Psoas muscle (tissue), 8 donors: Measurements from ENCODE around the gene TIMM23. TPM values are rescaled to one million over a fixed set of nuclear protein-coding genes. Genes with fewer than 3 reads are reported as not detected.

Source experiments
- ATAC-seq, 4 donors: fragments of 200-7000 bp; cut with Tn5 transposase; one replicate each; pipeline ENCODE4 v1.9.1; 2020; ENCODE audit warnings: moderate library complexity in 3 of 4, mild to moderate bottlenecking in 2 of 4
- DNase-seq, 2 donors: peaks; one replicate each; pipeline ENCODE4 v3.0.0-alpha.2; 2020
- H3K27ac ChIP-seq: fragments of 200-600 bp; one replicate; pipeline ENCODE4 v1.8.0; 2022
- H3K27me3 ChIP-seq, 3 donors: fragments of 200-600 bp in 1 of 3; one replicate each; pipeline versions ENCODE4 v1.6.1 to v1.8.0; 2013 to 2022; ENCODE audit warnings: low read length in 2 of 3, mild to moderate bottlenecking in 2 of 3, moderate library complexity in 1 of 3; ENCODE audit not compliant: insufficient read depth in 3 of 3
- H3K36me3 ChIP-seq, 2 donors: fragments of 200-600 bp in 1 of 2; one replicate each; pipeline versions ENCODE4 v1.6.1 to v1.8.0; 2013 to 2022; ENCODE audit warnings: low read depth in 1 of 2, mild to moderate bottlenecking in 1 of 2, moderate library complexity in 1 of 2; ENCODE audit not compliant: insufficient read depth in 1 of 2
- H3K4me1 ChIP-seq: fragments of 200-600 bp; one replicate; pipeline ENCODE4 v1.8.0; 2022
- H3K4me3 ChIP-seq: fragments of 200-600 bp; one replicate; pipeline ENCODE4 v1.8.0; 2022; ENCODE audit warnings: mild to moderate bottlenecking
- H3K9me3 ChIP-seq: fragments of 200-600 bp; one replicate; pipeline ENCODE4 v1.8.0; 2022
- WGBS, 3 donors: extraction: QIAGEN DNeasy Blood & Tissue Kit; methylation state at CpG; one replicate each; pipeline versions ENCODE4 v1.1.6 to v1.1.7; 2013; 5-methylcytosine and 5-hydroxymethylcytosine counted together
- intact Hi-C, 2 donors: fragments of 100-400 bp; cut with DNase I; formaldehyde crosslinking; loops; one replicate each; pipeline versions ENCODE4 v1.11.0 to v1.14.2; 2022
- polyA plus RNA-seq, 3 donors: library from polyadenylated mRNA; stranded (reverse); fragments of 200-250 nt; gene quantifications; one replicate each; pipeline ENCODE4 v1.2.3, GENCODE V29; 2013
- total RNA-seq, 4 donors: library from RNA; stranded (reverse); fragmentation: NEBNext Ultra II Directional in 2 of 4; extraction: Animal tissue kit (Norgen Biotek cat#: 25700) in 2 of 4; gene quantifications; one replicate each; pipeline versions ENCODE4 v1.2.1 to v1.2.4, GENCODE V29; 2021 to 2023
- TF ChIP-seq, protein P1 (sequence below): fragments of 200-600 bp; IDR thresholded peaks from one replicate; pipeline ENCODE4 v1.8.0; 2022; ENCODE audit warnings: antibody characterized with exemption
- donor health status: healthy with polysubstance abuse.
- donor health status: DM: no; HTN: no; CAD: no; lungs with moderate emphysema.
- donor health status: Bipolar disorder and iron deficiency.
- donor health status: healthy.
- donor health status: DM: yes; HTN: yes; CAD: no.
- donor health status: DM: no; HTN: no; CAD: no.
- donor health status: DM: no; HTN: no; CAD: no.
- donor health status: DM: yes; HTN: yes; CAD: no.

Gene TIMM23
- total and polyA plus RNA-seq, 7 donors = 82.9 to 134 (median 101) TPM

DNA sequence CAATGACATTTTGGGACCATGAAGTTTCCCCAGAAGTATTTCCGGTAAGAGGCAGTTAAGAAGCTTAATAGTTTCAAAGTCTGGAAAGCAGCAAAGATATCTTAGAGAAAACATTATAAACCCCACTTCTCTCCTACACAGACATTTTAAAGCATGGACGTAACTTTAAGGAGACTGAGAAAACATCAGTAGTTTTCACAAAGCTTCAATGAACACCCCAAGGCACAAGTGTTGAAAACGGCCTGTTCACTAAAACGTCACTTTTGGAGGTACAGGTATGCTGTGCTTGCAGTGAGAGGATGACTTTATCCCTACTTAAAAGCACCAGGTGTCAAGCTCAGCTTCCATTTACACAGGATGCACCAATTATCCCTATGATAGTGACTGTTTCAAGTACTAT lies 33.1 kb downstream of the TIMM23 start:
- Histone ChIP-seq H3K36me3 (peaks cover 16 to 97% of the 10 kb centered on the region in 2 donors), H3K4me1 (no peaks in the 10 kb centered on the region), H3K4me3 (no peak overlapping the region), H3K9me3 (no peaks in the 10 kb centered on the region), H3K27ac (no peak overlapping the region), H3K27me3 (no peaks in the 10 kb centered on the region)
- intact Hi-C loops = no loop called here
- DNase-seq (no peak), ATAC-seq (no peak)
- TF ChIP-seq, protein P1, sequence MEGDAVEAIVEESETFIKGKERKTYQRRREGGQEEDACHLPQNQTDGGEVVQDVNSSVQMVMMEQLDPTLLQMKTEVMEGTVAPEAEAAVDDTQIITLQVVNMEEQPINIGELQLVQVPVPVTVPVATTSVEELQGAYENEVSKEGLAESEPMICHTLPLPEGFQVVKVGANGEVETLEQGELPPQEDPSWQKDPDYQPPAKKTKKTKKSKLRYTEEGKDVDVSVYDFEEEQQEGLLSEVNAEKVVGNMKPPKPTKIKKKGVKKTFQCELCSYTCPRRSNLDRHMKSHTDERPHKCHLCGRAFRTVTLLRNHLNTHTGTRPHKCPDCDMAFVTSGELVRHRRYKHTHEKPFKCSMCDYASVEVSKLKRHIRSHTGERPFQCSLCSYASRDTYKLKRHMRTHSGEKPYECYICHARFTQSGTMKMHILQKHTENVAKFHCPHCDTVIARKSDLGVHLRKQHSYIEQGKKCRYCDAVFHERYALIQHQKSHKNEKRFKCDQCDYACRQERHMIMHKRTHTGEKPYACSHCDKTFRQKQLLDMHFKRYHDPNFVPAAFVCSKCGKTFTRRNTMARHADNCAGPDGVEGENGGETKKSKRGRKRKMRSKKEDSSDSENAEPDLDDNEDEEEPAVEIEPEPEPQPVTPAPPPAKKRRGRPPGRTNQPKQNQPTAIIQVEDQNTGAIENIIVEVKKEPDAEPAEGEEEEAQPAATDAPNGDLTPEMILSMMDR = no peak
- WGBS, 3 donors = 83 to 91% (median 86%) methylated on average over 4 of the region's 4 CpGs

DNA sequence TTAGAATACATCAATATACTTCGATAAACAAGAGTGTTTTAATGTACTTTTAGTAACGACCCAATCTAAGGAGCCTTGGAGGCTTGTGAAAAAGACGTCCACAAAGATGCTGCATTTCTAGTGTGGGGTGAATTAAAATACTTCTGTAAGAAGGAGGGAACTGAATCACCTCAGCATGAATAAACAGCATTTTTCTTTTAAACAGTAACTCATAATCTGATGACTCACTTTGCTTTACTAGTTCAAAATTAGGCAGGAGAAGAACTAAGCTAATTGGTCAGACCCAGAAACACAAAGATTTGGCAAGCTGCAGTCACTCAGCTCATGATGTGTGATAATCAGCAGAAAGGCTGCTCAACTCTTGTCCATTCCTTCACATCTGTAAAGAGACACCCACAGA lies 33.9 kb downstream of the TIMM23 start:
- ATAC-seq = no peak
- no peaks in the 10 kb centered on the region for H3K9me3 ChIP-seq
- no peak overlapping the region for H3K27ac ChIP-seq
- TF ChIP-seq, protein P1 = no peak
- H3K4me3 ChIP-seq = no peak overlapping the region
- intact Hi-C loops = no loop called here
- H3K4me1 ChIP-seq = no peaks in the 10 kb centered on the region
- no peak for DNase-seq
- 71 to 85% (median 84%) methylated on average over 3 of the region's 3 CpGs for WGBS, 3 donors
- H3K36me3 ChIP-seq = peaks cover 13 to 97% of the 10 kb centered on the region in 2 donors
- no peaks in the 10 kb centered on the region for H3K27me3 ChIP-seq

DNA sequence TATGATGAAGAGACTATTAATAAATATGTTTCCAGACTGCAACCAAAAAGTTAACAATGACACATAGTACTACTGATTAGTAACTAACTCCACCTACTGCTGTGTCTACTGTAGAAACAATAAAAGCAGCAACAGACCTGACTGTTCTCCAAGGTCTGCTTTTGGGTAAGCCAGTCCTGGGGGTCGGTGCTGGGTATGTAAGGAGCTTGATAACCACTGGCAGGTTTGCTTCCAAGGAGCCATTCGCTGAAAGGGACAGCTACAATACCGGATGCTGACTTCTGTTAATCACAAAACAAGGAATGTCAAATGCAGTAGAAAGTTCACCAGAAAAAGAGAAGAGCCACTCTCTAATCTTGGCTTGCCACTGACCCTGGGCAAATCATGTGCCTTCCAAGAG lies 40.5 kb downstream of the TIMM23 start:
- Histone ChIP-seq H3K36me3 (peaks cover 11 to 86% of the 10 kb centered on the region in 2 donors), H3K4me3 (no peak overlapping the region), H3K9me3 (no peaks in the 10 kb centered on the region), H3K27me3 (no peaks in the 10 kb centered on the region), H3K4me1 (peaks cover 23% of the 10 kb centered on the region), H3K27ac (no peak overlapping the region)
- TF ChIP-seq, protein P1 = no peak
- WGBS, 3 donors = 90 to 94% (median 93%) methylated on average over 3 of the region's 3 CpGs
- no peak for ATAC-seq
- DNase-seq = no peak
- intact Hi-C loops = no loop called here

DNA sequence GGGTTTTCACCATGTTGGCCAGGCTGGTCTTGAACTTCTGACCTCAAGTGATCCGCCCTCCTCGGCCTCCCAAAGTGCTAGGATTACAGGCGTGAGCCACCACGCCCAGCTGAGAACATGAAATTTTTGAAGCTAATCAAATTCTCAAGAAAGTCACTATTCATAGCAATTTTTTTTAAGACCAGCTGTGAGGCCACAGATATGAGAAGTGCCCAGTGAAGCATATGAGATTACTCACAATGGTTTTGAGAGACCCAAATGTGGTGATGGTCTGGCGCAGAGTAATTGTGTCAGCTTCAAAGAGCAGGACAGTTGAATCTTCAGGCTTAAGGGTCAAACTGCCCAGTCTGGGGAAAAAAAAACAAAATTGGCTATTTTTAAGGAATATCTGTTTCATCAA lies 41.9 kb downstream of the TIMM23 start:
- WGBS, 3 donors = 90 to 95% (median 91%) methylated on average over 5 of the region's 5 CpGs
- Histone ChIP-seq H3K9me3 (no peaks in the 10 kb centered on the region), H3K27ac (no peak overlapping the region), H3K27me3 (no peaks in the 10 kb centered on the region), H3K4me3 (no peak overlapping the region), H3K4me1 (peaks cover 38% of the 10 kb centered on the region), H3K36me3 (peaks cover 11 to 71% of the 10 kb centered on the region in 2 donors)
- ATAC-seq (no peak), DNase-seq (no peak)
- intact Hi-C loops = no loop called here
- TF ChIP-seq, protein P1 = no peak

DNA sequence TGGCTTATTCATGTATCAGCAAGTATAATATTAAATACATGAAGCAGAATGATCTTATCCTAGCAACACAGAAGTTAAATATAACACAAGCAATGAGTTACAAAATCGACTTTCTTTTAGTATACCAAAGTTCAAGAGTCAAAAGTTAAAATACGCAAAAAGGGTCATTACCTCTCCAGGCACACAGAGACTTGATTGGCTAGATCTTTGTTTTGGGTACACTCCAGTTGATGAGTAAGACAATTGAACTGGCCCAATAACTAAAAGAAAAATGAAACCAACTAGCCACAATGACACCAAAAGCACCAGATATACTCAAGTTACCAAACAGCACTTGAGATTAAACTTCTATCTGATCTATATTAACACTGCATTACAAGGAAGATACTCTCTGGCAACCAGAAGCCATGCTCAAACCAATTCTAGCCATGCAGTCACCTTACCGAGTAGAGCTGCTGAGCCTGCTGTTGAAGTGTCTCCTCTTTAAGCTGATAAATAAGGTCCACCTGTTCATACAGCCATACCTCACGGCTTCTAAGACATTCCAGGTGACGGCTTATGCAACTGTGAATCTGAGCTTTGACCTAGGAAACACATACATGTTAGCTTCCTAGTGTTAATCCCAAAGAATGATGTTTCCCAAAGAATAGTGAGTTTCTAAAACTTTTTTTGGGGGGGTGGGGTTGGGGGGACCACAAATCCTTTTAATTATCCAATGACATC lies 42.6 kb downstream of the TIMM23 start:
- DNase-seq = no peak
- Histone ChIP-seq H3K36me3 (peaks cover 11 to 65% of the 10 kb centered on the region in 2 donors), H3K27me3 (no peaks in the 10 kb centered on the region), H3K9me3 (no peaks in the 10 kb centered on the region), H3K4me3 (no peak overlapping the region), H3K4me1 (peaks cover 44% of the 10 kb centered on the region), H3K27ac (no peak overlapping the region)
- ATAC-seq = peak in 1 of 4 donors; percentile 20
- WGBS, 3 donors = 86 to 95% (median 90%) methylated on average over 5 of the region's 5 CpGs
- TF ChIP-seq, protein P1 = no peak
- intact Hi-C loops = no loop called here
